GM19463 (cell line): ENCODE results near the gene EFL1.

Experiments used
- ATAC-seq: cut with Tn5 transposase; IDR thresholded peaks from one replicate; pipeline ENCODE4 v1.9.1; 2021; ENCODE audit warnings: mild to moderate bottlenecking, moderate library complexity; ENCODE audit not compliant: unreplicated experiment

Gene EFL1

GRCh38 chr15:82168296-82168695 is 94.2 kb downstream of the EFL1 start:
- no peak for ATAC-seq

GRCh38 chr15:82165948-82166376 is 96.6 kb downstream of the EFL1 start:
- no peak for ATAC-seq

- ATAC-seq: no peak
Measured at GRCh38 chr15:82159922-82160321, 102.6 kb downstream of the EFL1 start.

GRCh38 chr15:82158811-82159210 is 103.7 kb downstream of the EFL1 start:
- no peak for ATAC-seq

GRCh38 chr15:82150645-82151044 is 111.9 kb downstream of the EFL1 start:
- ATAC-seq: no peak

GRCh38 chr15:82146990-82147461 is 115.5 kb downstream of the EFL1 start:
- ATAC-seq: no peak

GRCh38 chr15:82146576-82146975 is 116.0 kb downstream of the EFL1 start:
- no peak for ATAC-seq

- no peak for ATAC-seq
Measured at GRCh38 chr15:82143390-82144385, 118.8 kb downstream of the EFL1 start.

- ATAC-seq: no peak
Measured at GRCh38 chr15:82140886-82141285, 121.6 kb downstream of the EFL1 start.

GRCh38 chr15:82139823-82140268 is 122.7 kb downstream of the EFL1 start:
- no peak for ATAC-seq

GRCh38 chr15:82138306-82138705 is 124.2 kb downstream of the EFL1 start:
- ATAC-seq: no peak

- ATAC-seq: no peak
Measured at GRCh38 chr15:82137261-82137660, 125.3 kb downstream of the EFL1 start.

GRCh38 chr15:82136120-82136519 is 126.4 kb downstream of the EFL1 start:
- ATAC-seq: no peak

- ATAC-seq: no peak
Measured at GRCh38 chr15:82135638-82136037, 126.9 kb downstream of the EFL1 start.

- no peak for ATAC-seq
Measured at GRCh38 chr15:82134461-82134860, 128.1 kb downstream of the EFL1 start.

GRCh38 chr15:82133251-82133650 is 129.3 kb downstream of the EFL1 start:
- no peak for ATAC-seq

GRCh38 chr15:82132742-82133141 is 129.8 kb downstream of the EFL1 start:
- no peak for ATAC-seq

GRCh38 chr15:82132096-82132495 is 130.4 kb downstream of the EFL1 start:
- no peak for ATAC-seq

GRCh38 chr15:82130248-82130647 is 132.3 kb downstream of the EFL1 start:
- ATAC-seq: no peak

GRCh38 chr15:82129761-82130160 is 132.8 kb downstream of the EFL1 start:
- no peak for ATAC-seq

GRCh38 chr15:82129149-82129692 is 133.3 kb downstream of the EFL1 start:
- no peak for ATAC-seq
